OCI-LY1 (cell line): Measurements from ENCODE around the gene PSENEN.

Experiments used
- H2AFZ ChIP-seq: fragments of 200-600 bp; sonication (generic), shearing (Covaris generic); 2 replicates; pipeline ENCODE4 v1.6.0; 2014; ENCODE audit warnings: antibody characterized with exemption, mild to moderate bottlenecking, low read length
- H3F3A ChIP-seq: fragments of 200-600 bp; sonication (generic), shearing (Covaris generic); 2 replicates; pipeline ENCODE4 v1.6.0; 2014; ENCODE audit warnings: mild to moderate bottlenecking, antibody characterized with exemption, low read length, moderate library complexity; ENCODE audit not compliant: insufficient read depth
- H3K27ac ChIP-seq: fragments of 200-600 bp; sonication (generic); 2 replicates; pipeline ENCODE4 v1.5.1; 2014; ENCODE audit warnings: low read length, mixed run types, mild to moderate bottlenecking, low read depth; ENCODE audit not compliant: poor library complexity, severe bottlenecking
- H3K27me3 ChIP-seq: fragments of 200-600 bp; sonication (generic); 2 replicates; pipeline ENCODE4 v1.6.0; 2014; ENCODE audit warnings: antibody characterized with exemption, mild to moderate bottlenecking, low read length, moderate library complexity; ENCODE audit not compliant: insufficient read depth
- H3K36me3 ChIP-seq: fragments of 200-600 bp; sonication (generic); 2 replicates; pipeline ENCODE4 v1.6.1; 2014; ENCODE audit warnings: mild to moderate bottlenecking, antibody characterized with exemption, low read length, moderate library complexity, mixed read lengths; ENCODE audit not compliant: insufficient read depth
- H3K4me1 ChIP-seq: fragments of 200-600 bp; sonication (generic); 2 replicates; pipeline ENCODE4 v1.5.1; 2014; ENCODE audit warnings: mild to moderate bottlenecking, low read length, moderate library complexity; ENCODE audit not compliant: insufficient read depth, severe bottlenecking
- H3K4me2 ChIP-seq: fragments of 200-600 bp; sonication (generic), shearing (Covaris generic); 2 replicates; pipeline ENCODE4 v1.6.1; 2014; ENCODE audit warnings: low read length
- H3K4me3 ChIP-seq: fragments of 200-600 bp; sonication (generic); 2 replicates; pipeline ENCODE4 v1.5.1; 2014; ENCODE audit warnings: low read length, low read depth, mild to moderate bottlenecking, mixed read lengths; ENCODE audit not compliant: poor library complexity, severe bottlenecking
- H3K79me2 ChIP-seq: fragments of 200-600 bp; shearing (Covaris generic); 2 replicates; pipeline ENCODE4 v1.6.1; 2016; ENCODE audit warnings: mixed run types, low read length, mixed read lengths; ENCODE audit not compliant: insufficient read depth
- H3K9ac ChIP-seq: fragments of 200-600 bp; sonication (generic), shearing (Covaris generic); 2 replicates; pipeline ENCODE4 v1.6.1; 2014; ENCODE audit warnings: mild to moderate bottlenecking, low read length, mixed read lengths
- H3K9me2 ChIP-seq: fragments of 200-600 bp; sonication (generic), shearing (Covaris generic); 2 replicates; pipeline ENCODE4 v1.6.1; 2014; ENCODE audit warnings: low read depth, mild to moderate bottlenecking, low read length, mixed read lengths
- H3K9me3 ChIP-seq: fragments of 200-600 bp; shearing (Covaris generic); 2 replicates; pipeline ENCODE4 v1.6.1; 2014; ENCODE audit warnings: low read length, mixed read lengths
- H4K20me1 ChIP-seq: fragments of 200-600 bp; sonication (generic), shearing (Covaris generic); 2 replicates; pipeline ENCODE4 v1.6.0; 2016; ENCODE audit warnings: mild to moderate bottlenecking, low read length; ENCODE audit not compliant: insufficient read depth
- EZH2 ChIP-seq: fragments of 200-600 bp; sonication (generic), shearing (Covaris generic); IDR thresholded peaks from 2 replicates; pipeline ENCODE4 v1.8.0; 2017; ENCODE audit warnings: borderline replicate concordance, mixed run types, mild to moderate bottlenecking, antibody characterized with exemption, low read length, moderate library complexity, mixed read lengths
- TF ChIP-seq, protein P1 (sequence below): fragments of 200-600 bp; sonication (generic), shearing (Covaris generic); IDR thresholded peaks from 2 replicates; pipeline ENCODE4 v1.5.1; 2017; ENCODE audit warnings: mild to moderate bottlenecking, antibody characterized with exemption, low read length, moderate library complexity, mixed read lengths

The PSENEN gene

DNA sequence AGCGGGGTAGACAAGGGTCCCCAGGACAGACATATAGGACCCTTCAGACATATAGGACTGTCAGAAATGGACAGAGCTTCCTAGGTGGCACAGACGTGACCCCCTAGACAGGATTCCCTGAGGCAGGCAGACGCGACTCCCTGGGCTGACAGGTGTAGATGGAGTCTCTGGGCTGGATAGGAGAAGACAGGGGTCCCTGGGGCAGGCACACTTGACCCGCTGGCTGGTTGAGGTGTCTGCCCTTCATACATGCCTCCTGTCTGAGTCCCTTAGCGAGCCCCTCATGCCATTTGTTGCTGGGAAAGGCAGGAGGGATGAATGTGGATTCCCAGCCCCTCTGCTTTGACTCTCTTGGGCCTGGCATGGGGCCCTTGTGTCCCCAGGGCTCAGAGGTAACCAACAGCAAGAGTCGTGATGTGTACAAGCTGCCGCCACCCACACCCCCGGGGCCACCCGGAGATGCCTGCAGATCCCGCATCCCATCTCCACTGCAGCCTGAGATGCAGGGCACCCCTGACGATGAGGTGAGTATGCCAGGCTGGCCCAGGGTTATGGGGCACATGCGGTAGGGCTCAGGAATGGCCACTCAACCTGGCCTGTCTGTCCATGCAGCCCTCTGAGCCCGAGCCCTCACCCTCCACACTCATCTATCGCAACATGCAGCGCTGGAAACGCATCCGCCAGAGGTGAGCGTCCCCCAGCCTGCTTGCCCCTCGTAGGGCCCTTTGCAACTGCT lies 8.4 kb downstream of the PSENEN start:
- Histone ChIP-seq H2AFZ (no peak overlapping the region), H3F3A (no peaks in the 10 kb centered on the region), H4K20me1 (no peaks in the 10 kb centered on the region), H3K27me3 (no peaks in the 10 kb centered on the region), H3K9me2 (no peaks in the 10 kb centered on the region), H3K9me3 (no peaks in the 10 kb centered on the region), H3K4me1 (peaks cover 17% of the 10 kb centered on the region), H3K4me3 (no peak overlapping the region), H3K9ac (no peak overlapping the region), H3K36me3 (0 out of 2 replicates have a peak, but pooled peaks cover 3% of the 10 kb centered on the region), H3K27ac (no peak overlapping the region), H3K4me2 (no peak overlapping the region), H3K79me2 (no peaks in the 10 kb centered on the region)
- no peak for TF ChIP-seq EZH2
- TF ChIP-seq, protein P1, sequence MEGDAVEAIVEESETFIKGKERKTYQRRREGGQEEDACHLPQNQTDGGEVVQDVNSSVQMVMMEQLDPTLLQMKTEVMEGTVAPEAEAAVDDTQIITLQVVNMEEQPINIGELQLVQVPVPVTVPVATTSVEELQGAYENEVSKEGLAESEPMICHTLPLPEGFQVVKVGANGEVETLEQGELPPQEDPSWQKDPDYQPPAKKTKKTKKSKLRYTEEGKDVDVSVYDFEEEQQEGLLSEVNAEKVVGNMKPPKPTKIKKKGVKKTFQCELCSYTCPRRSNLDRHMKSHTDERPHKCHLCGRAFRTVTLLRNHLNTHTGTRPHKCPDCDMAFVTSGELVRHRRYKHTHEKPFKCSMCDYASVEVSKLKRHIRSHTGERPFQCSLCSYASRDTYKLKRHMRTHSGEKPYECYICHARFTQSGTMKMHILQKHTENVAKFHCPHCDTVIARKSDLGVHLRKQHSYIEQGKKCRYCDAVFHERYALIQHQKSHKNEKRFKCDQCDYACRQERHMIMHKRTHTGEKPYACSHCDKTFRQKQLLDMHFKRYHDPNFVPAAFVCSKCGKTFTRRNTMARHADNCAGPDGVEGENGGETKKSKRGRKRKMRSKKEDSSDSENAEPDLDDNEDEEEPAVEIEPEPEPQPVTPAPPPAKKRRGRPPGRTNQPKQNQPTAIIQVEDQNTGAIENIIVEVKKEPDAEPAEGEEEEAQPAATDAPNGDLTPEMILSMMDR, result no peak

DNA sequence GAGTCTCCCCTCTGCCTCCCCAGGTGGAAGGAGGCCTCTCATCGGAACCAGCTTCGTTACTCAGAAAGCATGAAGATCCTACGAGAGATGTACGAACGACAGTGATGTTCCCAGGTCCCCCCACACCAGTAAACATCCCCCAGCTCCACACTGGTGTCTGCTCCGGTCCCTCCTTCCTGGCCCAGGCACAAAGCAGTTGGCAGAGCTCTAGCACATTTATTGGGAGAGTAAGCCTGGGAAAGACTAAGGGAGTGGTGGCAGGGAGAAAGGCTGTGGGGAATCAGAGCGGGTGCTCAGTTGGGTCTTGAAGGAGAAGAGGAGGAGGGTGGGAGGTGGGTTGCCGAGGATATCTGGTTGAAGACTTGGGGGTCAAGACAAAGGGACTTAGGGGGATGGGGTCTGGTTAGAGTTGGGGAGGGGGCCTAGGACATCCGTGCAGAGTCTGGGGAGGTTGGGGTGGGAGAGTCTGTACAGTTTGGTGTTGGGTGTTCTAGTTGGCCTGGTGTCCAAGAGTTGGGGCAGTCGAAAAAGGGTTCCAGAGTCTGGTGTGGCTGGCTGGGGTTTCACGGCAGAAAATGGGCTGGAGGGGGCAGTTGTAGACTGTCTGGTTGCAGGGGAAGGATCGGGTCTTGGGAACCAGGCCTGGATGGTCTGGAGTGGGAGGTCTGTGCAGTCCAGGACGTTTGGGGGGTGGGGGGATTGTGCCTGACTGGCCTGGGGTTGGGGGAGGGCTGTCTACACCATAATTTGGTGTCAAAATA lies 9.1 kb downstream of the PSENEN start:
- Histone ChIP-seq H3F3A (no peaks in the 10 kb centered on the region), H3K9ac (no peak overlapping the region), H3K27ac (no peak overlapping the region), H3K9me2 (no peaks in the 10 kb centered on the region), H3K36me3 (0 out of 2 replicates have a peak, but pooled peaks cover 5% of the 10 kb centered on the region), H3K79me2 (no peaks in the 10 kb centered on the region), H3K4me3 (no peak overlapping the region), H4K20me1 (no peaks in the 10 kb centered on the region), H3K4me1 (peaks cover 18% of the 10 kb centered on the region), H3K4me2 (no peak overlapping the region), H2AFZ (no peak overlapping the region), H3K27me3 (no peaks in the 10 kb centered on the region), H3K9me3 (no peaks in the 10 kb centered on the region)
- TF ChIP-seq, protein P1, result no peak
- TF ChIP-seq EZH2, result no peak

DNA sequence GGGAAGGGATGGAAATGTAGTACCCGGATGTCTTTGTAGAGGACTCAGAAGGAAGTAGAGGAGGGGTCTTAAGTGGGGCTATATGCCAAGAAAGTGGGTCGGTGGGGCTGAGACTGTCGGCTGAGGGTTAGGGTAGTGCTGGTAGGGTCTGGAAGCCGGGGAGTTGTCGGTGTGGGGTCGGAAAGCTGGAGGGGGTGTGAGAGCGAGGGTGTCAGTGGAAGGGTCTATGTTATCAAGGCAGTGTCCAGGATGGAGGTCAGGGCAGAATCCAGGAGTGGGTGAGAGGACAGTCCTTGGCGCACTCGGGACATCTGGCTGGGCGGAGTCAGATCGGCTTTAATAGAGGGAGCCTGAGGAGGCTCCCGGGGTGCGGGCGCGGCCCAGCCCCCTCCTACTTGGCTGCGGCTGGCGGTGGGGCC lies 9.7 kb downstream of the PSENEN start:
- Histone ChIP-seq H3F3A (no peaks in the 10 kb centered on the region), H3K27ac (no peak overlapping the region), H2AFZ (no peak overlapping the region), H3K4me2 (no peak overlapping the region), H3K79me2 (no peaks in the 10 kb centered on the region), H3K4me3 (no peak overlapping the region), H3K9ac (no peak overlapping the region), H3K36me3 (peaks cover 10% of the 10 kb centered on the region; the same call in 1 of the 2 replicates), H3K9me2 (no peaks in the 10 kb centered on the region), H3K27me3 (no peaks in the 10 kb centered on the region), H4K20me1 (no peaks in the 10 kb centered on the region), H3K4me1 (peaks cover 21% of the 10 kb centered on the region), H3K9me3 (no peaks in the 10 kb centered on the region)
- TF ChIP-seq, protein P1, result no peak
- no peak for TF ChIP-seq EZH2
